GM06990 (cell line): Measurements from ENCODE around the gene ME2.

Experiments used
- DNase-seq: peaks from one replicate; pipeline ENCODE4 v3.0.0-alpha.2; 2011; ENCODE audit not compliant: insufficient read length; ENCODE audit errors: extremely low read depth
- H3K27me3 ChIP-seq: replicated peaks from 2 replicates; pipeline ENCODE4 v1.6.0; 2011; ENCODE audit warnings: low read length; ENCODE audit not compliant: control insufficient read depth, insufficient read depth
- H3K36me3 ChIP-seq: 2 replicates; pipeline ENCODE4 v1.5.1; 2011; ENCODE audit warnings: low read length; ENCODE audit not compliant: control insufficient read depth, insufficient read depth
- H3K4me3 ChIP-seq: replicated peaks from 2 replicates; pipeline ENCODE4 v1.5.1; 2011; ENCODE audit warnings: low read depth, mild to moderate bottlenecking, control low read depth, low read length
- CTCF ChIP-seq: IDR thresholded peaks from 2 replicates; pipeline ENCODE4 v1.5.1; 2011; ENCODE audit warnings: low read length, control low read depth, mild to moderate bottlenecking, inconsistent platforms; ENCODE audit not compliant: insufficient read depth, poor library complexity, severe bottlenecking

The ME2 gene

DNA sequence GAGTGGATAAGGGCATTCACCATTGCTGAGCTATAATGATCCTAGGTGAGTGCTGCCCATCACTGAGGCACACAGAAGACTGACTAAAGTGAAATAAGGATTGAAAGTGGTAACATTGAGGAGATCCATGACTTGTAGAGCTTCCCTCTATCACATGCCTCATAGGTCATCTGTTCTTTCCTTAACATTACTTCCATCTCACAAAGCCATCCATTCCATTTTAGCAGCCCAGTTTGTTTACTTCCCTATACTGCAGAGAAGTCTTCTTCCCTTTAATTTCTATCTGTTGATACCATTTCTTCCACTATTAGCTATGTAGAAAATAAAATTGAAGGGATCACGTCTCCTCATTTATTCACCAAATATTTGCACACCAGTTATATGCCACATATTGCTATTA lies 32.1 kb downstream of the ME2 start:
- no peak for TF ChIP-seq CTCF
- Histone ChIP-seq H3K4me3 (no peak overlapping the region), H3K27me3 (no peaks in the 10 kb centered on the region), H3K36me3 (peaks cover 10% of the 10 kb centered on the region)
- DNase-seq, result no peak

DNA sequence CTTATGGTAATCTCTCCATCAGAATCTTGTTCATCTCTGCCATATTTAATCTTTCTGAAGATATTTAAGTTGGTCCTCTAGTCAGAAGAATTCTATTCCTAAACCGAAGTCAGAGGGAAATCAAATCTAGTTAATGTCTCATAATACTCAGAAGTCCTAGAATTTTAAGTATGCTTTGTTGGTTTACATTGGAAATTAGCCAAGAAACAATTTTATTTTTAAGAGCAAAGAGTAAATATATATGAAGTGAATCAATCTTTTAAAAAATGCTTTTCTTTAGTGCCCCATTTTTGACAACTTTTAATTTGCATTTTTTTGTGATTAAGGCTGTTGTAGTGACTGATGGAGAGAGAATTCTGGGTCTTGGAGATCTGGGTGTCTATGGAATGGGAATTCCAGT lies 38.1 kb downstream of the ME2 start:
- no peaks in the 10 kb centered on the region for H3K27me3 ChIP-seq
- no peak overlapping the region for H3K4me3 ChIP-seq
- TF ChIP-seq CTCF, result no peak
- H3K36me3 ChIP-seq, result peaks cover 6% of the 10 kb centered on the region
- no peak for DNase-seq

- no peak overlapping the region for H3K4me3 ChIP-seq
- H3K27me3 ChIP-seq, result no peaks in the 10 kb centered on the region
- no peak for DNase-seq
- TF ChIP-seq CTCF, result no peak
- peaks cover 8% of the 10 kb centered on the region for H3K36me3 ChIP-seq
Measured at GRCh38 chr18:50918153-50918552, 39.2 kb downstream of the ME2 start.

DNA sequence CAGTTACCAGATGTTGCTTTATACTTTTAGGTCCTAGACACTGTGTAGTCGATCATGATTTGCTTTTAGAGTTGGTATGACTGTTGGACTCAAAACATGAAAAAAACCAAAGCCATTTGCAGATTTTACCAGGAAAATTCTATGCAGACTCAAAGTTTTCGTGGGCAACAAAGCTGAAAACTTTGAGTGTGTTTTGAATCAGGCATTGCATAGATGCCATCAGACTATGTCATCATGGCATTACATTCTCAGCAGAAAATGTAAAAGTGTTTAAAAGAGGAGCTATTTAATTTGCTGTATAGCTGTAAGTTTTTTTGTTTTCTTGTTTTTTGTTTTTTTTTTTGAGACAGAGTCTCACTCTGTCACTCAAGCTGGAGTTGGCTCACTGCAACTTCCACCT lies 45.5 kb downstream of the ME2 start:
- no peak for TF ChIP-seq CTCF
- H3K27me3 ChIP-seq, result no peaks in the 10 kb centered on the region
- H3K36me3 ChIP-seq, result peaks cover 6% of the 10 kb centered on the region
- no peak overlapping the region for H3K4me3 ChIP-seq
- no peak for DNase-seq

GRCh38 chr18:50926521-50926920 lies 47.6 kb downstream of the ME2 start:
- no peak for DNase-seq
- Histone ChIP-seq H3K27me3 (no peaks in the 10 kb centered on the region), H3K36me3 (peaks cover 6% of the 10 kb centered on the region), H3K4me3 (no peak overlapping the region)
- no peak for TF ChIP-seq CTCF

- Histone ChIP-seq H3K36me3 (peaks cover 4% of the 10 kb centered on the region), H3K4me3 (no peak overlapping the region), H3K27me3 (no peaks in the 10 kb centered on the region)
- TF ChIP-seq CTCF, result no peak
- no peak for DNase-seq
Measured at GRCh38 chr18:50928551-50928950, 49.6 kb downstream of the ME2 start.
